RKO (cell line): ENCODE results near the gene STAC.
"Not testable (repeated sequence)": the region's sequence is repeated elsewhere in the genome, so short reads cannot be mapped to it uniquely, and the experiment has no call there.

Experiments
- DNase-seq: peaks from one replicate; pipeline ENCODE4 v3.0.0-alpha.2; 2016; ENCODE audit warnings: low spot score

The STAC gene

DNA sequence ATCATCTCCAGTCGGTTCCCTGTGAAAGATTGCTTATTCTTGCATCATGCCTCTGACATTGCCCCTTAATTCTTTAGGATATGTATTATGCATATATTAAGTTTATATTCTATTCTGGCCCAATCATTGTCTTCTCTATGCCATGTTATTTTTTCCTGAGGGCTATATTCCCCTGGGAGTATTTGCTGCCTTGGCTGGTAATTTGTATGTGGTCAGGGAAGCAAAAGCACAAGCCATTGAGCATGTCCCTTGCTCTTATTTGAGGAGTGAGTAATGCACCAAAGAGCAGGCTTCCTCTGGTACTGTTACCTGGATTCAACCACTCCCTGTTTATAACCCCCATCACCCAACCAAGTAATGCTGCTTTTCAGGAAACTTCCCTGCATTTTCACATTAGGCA lies 36.3 kb downstream of the STAC start:
- no peak for DNase-seq

GRCh38 chr3:36417237-36417636 lies 36.9 kb downstream of the STAC start:
- no peak for DNase-seq

DNA sequence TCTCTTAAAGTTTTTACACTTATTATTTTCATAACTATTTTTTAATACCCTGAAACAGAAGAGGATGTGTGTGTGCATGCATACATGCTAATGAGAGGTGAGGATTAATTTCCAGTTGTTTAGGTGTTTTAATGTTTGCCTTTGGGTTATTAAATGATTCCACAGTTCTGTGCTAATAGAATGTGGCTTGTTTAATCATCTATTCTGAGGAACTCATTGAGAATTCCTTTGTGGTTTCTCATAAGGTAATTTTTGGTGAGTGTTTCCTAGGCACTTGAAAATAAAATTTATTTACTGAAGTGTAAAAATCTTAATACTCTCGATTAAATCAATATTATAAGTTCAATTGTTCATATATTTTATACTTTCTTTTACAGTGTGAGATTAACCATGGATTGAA lies 38.0 kb downstream of the STAC start:
- no peak for DNase-seq

DNA sequence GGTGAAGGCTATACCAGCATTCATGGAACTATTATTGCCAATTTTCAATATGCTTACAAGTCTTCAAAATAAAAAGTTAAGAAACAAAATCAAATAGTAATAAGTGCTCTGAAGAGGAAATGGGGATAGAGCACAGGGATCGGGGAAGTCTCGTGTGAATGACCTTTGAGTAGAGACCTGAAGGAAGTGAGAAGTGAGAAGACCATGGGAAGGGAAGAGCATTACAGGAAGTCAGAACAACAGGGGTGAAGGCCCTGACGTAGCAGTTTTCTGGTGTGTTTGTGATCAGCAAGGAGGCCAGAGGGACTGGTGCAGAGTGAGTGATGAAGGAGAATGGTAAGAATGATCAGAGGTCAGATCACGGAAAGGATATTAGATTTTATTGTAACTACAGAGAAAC lies 48.1 kb downstream of the STAC start:
- no peak for DNase-seq

DNA sequence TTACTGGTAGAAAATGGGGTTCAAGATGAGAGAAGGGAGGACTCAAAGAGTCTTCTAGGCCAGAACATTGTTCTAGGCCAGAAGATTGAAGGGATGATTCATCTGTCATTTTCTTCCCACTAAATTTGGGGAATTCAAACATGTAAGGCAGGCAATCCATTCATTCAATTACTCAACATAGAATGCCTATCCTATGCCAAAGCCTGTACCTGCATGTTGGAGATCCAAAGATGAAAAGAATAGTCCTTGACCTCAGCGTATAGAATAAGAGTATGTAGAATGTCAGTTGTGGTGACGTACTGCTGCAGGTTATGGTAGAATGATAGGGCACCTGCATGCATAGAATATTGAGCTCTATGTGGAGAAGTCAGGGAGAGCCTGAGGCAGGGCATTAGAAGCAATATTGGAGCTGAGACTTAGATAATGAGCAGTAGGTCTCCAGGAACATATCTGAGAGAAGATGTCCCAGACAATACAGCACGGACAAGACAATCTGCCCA lies 49.7 kb downstream of the STAC start:
- no peak for DNase-seq

- no peak for DNase-seq
These were observed 53.2 kb downstream of the STAC start for GRCh38 chr3:36433511-36433910.

DNA sequence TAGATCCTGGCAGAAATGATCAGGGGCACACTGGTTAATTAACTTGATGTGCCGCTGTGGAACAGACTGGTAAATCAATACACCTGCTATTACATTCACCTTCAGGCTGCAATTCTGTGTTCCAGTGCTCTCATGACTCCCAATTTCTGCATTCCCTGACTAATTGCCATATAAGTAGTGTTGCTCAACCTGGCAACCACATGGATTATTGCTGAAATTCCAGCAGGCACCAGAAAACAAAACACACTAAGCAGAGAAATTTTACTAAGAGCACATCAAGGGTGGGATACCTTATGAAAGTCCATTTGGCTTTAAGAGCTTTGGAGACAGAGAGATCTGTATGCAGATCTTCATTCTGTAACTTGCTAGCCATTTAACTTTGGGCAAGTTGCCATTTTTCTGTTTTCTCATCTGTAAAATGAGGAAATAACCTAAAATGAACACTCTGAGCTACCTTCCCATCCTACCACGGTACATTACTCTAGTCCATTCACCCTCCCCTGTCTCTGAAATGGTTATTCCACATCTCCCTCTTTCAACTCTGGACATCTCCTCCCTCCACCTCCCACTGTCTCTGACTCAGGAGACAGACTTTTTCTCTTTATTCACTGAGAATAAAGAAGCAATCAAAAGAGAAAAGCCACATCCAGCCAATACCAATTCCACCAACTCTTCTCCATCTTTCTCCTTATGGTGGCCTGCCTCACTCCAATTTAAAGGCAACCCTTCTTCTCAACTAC lies 54.6 kb downstream of the STAC start:
- no peak for DNase-seq

GRCh38 chr3:36443028-36443686 lies 62.9 kb downstream of the STAC start:
- DNase-seq = no peak

DNA sequence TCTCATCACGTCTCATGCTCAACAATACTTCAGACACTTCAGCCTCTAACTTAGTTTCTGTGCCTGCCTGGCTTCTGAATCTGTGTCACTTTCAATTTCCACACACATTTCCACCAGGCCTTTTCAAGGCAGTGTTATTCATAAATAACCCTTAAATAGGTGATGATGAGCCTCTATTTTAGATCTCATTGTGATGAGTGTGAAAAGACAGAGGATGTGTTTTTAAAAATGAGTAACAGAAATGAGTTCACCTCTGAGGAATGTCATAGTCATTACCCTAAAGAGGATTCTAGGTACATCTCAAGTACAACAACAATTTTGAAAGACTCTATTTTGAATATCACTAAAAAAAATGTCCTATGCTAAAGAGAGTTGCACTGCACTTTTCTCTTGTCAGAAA lies 64.6 kb downstream of the STAC start:
- peak; percentile 33 for DNase-seq

DNA sequence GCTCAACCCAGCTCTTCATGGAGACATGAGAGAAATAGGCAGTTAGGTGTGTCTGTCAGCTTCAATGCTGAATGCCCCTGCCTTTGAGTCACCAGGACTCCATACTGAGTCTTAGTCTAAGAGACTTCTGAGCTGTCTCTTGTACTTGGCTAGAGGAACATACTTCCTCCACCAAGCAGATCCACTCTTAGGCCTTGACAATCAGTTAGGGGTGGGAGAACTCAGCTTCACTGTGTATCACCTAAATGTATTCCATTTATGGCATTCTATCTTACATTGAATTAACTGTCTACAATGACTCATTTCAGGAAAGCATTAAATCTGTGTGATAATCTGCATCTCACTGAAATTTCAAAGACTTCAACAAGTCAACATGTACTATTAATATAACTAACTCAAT lies 66.0 kb downstream of the STAC start:
- no peak for DNase-seq

DNA sequence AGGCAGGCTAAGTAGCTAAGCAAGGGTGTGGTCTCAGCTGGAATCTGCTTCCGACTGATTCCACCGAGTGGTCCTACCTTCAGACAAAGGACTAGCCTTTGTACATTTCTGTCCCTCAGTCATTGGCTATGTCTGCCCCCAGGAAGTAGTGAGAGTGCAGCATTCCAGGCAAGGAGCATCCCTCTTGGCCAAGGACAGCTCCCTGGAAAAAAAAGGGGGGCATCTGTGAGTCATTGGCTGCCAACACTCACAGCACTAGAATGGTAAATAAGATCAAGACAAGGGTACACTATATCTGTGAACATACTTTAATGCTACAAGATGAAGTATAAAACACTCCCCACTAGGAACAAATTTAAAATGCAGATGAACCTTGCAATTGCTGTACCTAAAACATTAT lies 66.8 kb downstream of the STAC start:
- DNase-seq = no peak

GRCh38 chr3:36451816-36452215 lies 71.5 kb downstream of the STAC start:
- no peak for DNase-seq

- DNase-seq = not testable (repeated sequence)
These were observed 72.9 kb downstream of the STAC start for GRCh38 chr3:36453213-36453612.

DNA sequence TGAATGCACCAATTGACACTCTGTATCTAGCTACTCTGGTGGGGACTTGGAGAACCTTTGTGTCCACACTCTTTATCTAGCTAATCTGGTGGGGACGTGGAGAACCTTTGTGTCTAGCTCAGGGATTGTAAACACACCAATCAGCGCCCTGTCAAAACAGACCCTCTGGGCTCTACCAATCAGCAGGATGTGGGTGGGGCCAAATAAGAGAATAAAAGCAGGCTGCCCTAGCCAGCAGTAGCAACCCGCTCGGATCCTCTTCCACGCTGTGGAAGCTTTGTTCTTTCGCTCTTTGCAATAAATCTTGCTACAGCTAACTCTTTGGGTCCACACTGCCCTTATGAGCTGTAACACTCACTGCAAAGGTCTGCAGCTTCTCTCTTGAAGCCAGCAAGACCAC lies 73.6 kb downstream of the STAC start:
- DNase-seq = not testable (repeated sequence)

DNA sequence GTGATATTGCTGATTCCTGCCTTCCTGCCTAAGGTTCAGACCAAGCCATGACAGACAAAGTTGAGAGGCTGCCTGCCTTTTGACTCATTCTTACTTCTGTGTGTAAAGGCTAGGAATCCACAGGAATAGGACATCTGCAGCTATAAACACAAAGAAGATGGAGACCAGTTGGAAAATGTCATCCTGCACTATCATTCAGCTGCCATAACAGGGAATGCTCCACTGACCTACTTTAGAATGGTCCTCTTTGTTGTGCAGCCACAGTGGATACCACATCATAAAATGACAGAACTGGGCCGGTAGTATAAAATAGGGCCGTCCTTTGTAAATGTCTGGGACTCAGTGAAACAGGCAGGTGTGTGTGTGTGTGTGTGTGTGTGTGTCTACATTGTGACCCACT lies 75.1 kb downstream of the STAC start:
- DNase-seq = no peak

- no peak for DNase-seq
These were observed 76.5 kb downstream of the STAC start for GRCh38 chr3:36456784-36457183.

DNA sequence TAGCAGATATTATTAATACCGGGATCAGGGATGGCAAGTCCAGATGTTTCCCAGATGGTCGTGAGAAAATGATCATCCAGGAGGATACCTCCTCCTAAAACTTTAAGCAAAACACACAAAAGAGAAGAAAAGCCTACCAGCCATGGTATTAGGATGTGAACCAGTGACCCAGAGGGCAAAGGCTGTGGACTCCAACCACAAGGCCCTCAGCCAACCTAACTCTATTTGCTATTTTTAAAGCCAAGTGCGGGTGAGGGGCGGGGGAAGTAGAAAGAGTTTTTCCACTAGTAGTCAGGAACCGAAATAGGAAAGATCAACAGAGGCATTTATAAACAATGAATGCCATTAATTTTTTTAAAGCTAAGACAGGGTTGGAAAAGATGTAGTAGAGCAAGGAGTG lies 77.4 kb downstream of the STAC start:
- DNase-seq = no peak

DNA sequence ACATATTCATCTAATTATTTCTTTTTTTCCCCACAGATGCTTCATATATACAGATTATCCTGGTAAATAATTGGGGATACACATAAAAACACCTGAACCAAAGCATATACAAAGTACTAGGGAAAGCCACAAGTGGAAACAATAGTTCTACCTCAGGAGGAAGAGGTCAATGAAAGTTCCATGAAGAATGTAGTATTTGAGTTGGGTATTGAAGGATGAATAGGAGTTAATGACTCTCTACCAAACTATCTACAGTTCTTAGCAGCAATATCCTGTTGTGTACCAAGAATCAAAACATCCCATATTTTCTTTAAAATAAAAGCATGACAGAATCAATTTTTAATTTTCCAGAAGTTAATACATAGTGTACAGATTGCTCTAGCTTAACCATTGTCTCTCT lies 78.9 kb downstream of the STAC start:
- no peak for DNase-seq

GRCh38 chr3:36461597-36461996 lies 81.3 kb downstream of the STAC start:
- no peak for DNase-seq

- not testable (repeated sequence) for DNase-seq
These were observed 91.7 kb downstream of the STAC start for GRCh38 chr3:36472045-36472444.

GRCh38 chr3:36475558-36475957 lies 95.3 kb downstream of the STAC start:
- no peak for DNase-seq

- no peak for DNase-seq
These were observed 96.1 kb downstream of the STAC start for GRCh38 chr3:36476286-36476942.

GRCh38 chr3:36477655-36478054 lies 97.4 kb downstream of the STAC start:
- DNase-seq = no peak
